HG03103 (cell line): ENCODE results near the gene PI16.

Source experiments
- ATAC-seq: cut with Tn5 transposase; IDR thresholded peaks from one replicate; pipeline ENCODE4 v1.9.1; 2021; ENCODE audit warnings: low read depth; ENCODE audit not compliant: unreplicated experiment

PI16 gene

DNA sequence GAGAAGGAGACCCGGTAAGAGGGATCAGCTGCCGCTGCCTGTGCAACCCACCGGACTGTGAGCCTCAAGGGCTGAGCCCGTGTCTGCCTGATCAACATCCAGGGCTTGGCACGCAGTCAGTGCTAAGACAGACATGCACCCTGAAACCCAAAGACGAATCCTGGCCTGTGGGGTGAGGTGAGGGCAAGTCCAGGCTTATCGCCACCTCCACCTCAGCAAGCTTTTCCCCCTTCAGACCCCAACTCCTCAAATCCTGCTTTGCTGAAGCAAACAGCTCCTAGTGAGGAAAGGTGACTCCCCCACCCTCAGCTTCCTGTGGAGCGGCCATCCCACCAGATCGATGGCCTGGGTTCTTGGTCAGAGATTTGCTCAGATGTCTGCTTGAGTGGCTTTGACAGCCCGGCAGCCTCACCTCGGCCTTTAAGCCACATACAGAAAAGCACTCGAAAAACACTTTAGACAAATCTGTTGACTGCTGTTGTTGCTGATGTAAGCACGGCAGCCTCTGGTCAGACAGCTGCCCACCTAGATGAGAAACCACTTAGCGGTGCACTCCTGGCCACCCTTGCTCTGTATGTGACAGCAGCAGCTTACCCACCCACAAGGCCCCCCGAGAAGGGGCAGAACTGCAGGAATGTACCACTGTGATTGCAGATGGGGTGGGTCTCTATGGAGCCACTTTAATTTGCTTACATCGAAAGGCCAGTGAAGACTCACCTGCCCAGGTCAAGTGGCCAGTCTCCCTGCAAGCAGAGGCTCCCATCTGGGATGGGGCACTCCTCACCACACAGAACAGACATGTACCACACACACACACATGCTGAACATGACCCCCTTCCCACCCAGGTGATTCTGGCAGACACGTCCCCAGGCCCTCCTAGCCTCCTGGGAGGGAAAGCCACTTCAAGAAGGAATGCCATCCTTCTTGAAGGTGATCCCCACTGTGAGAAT, 16.6 kb downstream of the PI16 start:
- no peak for ATAC-seq

DNA sequence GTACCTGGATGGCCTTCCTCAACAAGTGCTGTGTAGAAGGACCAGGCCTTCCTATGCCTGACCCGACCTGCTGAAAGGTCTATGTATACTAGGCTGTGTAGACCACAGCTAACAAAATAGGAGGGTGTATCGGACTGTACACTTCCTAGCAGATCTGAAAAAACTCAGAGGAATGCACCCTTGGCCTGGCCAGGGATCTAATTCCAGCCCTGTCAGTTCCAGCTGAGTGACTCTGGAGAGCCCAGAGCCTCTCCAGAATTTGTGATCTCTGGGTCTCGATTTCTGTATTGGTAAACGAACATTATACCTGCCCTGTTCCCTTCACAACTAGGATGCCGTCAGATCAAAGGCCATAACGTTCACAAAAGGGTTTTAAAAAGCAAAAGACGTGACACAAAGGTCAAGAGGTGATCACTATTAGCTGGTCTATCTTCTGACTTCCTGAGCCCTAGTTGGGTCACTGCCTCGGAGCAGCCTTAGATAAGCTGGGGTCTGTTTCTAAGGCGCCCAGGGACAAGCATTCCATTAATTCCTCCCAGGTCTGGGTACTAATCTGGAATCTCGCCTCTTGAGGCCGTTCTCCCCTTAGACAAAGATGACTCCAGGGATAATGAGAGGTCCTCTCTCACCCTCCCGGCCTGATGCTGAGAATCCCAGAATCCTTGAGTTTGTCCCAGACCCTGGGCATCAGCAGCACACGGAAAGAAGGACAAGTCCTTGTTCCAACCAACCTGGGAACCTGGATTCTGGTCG, 17.6 kb downstream of the PI16 start:
- no peak for ATAC-seq

DNA sequence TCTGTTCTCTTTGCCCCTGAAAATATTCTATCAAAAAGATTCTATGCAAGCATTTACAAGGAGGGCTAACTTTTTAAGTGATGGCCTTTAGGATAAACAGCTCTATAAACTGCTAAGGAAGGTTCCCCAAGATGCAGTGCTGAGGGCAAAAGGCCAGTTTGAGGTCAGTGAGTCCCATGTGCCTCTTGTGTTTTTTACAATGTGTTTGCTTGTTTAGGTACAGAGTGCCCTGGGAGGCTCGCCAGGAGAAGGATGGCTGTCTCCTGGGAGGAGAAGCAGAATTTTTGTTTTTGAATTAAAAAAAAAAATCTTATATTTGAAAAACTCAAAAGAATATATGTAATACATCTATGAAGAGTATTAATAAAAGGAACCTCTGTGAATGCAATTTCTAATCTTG, 18.7 kb downstream of the PI16 start:
- no peak for ATAC-seq

DNA sequence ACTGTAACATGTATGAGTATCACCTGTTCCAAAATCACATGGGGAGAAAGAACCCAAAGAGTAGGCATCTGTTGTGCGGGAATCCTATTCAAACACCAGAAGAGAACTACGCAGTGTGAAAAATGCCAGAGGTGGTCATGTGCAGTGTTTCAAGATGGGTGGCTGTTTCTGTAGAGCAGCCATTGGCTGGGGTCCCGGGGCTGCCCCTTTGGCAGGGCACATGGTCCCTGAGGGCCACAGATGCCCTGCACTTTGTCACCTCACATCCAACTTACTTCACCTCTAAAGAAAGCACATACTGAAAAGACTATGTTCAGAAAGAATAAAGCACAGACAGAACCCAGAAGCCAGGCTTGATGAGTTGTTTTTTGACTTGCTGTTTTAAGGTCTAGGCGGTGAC, 19.1 kb downstream of the PI16 start:
- no peak for ATAC-seq

DNA sequence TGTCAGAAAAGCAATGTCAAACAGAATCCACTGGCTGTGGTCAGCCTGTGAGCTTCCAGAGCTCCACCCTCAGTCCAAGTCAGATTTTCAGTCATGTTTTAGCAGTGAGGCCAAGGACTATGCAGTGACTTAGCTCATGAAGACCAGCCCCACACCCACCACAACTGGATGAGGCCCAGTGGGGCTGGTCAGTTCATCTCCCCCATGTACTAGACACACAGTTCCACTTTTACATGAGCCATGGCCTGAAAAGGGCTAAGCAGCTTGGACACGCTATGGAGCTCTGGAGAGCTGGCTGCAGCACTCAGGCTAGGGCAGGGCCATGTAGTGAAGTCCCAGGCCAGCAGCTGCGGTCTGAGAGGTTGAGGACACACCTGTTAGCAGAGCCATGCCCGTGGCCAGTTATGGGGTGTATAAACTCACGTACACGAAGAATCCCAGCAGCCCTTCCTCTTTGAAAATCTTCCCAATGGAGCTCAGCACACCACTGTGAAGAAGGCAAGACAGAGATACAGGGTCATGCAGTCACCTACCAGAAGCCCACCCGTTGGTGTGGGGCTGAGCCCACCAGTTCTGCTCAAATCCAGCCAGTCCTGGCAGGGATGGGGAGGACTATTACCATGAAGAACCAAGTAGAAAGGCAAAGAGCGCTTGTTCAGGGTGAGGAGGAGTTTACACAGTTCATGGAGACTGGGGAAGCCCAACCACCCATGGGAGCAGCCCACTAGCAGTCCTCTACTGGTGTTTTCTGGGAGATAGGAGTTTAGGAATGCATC, 20.9 kb downstream of the PI16 start:
- ATAC-seq = no peak

DNA sequence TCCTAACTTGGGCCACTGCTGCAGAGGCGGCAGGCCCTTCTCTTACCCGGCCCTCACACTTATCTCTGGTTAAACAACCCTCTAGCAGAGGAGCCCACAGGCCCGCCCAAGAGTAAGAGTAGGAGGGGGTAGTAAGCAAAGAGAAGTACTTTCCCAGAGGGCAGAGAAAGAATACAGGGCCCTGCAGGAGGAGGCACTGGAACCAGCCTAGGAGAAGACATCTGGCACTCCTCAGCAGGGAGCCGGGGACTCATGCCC, 21.4 kb downstream of the PI16 start:
- no peak for ATAC-seq

DNA sequence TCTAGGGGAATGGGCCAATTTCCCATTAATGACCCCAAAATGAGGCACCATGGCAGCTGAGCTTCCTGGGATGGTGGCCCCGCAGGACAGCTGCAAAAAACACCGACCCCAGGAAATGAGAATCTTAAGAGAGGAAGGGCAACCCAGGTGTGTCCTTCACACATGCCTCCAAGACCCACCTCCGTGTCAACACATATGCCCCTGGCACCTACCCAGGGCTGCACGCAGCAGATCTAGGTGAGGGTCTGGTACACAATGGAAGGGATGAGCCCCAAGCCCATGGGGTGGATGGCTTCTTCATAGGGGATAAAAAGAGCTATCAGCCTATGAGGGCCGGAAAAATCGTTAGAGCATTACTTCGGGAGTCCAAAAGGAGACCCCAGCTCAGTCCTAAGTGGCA, 22.0 kb downstream of the PI16 start:
- ATAC-seq = no peak

DNA sequence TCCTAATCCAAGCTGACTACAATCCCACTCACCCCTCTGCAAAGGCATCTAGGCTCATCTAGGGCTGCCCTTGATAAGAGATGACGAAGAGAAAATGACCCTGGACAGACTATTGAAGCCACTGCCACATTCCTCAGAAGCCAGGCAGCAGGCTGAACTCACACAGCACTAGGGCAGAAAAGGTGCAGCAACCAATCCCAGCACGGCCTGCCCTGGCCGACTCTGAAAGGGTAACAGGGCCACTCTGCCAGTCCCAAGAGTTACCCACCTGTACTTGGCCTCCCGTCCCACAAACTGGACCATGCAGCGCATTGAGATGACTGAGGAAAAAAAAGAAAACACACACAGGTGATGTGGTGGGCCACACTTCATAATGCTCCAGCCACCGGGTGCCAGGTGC, 22.4 kb downstream of the PI16 start:
- ATAC-seq = no peak

DNA sequence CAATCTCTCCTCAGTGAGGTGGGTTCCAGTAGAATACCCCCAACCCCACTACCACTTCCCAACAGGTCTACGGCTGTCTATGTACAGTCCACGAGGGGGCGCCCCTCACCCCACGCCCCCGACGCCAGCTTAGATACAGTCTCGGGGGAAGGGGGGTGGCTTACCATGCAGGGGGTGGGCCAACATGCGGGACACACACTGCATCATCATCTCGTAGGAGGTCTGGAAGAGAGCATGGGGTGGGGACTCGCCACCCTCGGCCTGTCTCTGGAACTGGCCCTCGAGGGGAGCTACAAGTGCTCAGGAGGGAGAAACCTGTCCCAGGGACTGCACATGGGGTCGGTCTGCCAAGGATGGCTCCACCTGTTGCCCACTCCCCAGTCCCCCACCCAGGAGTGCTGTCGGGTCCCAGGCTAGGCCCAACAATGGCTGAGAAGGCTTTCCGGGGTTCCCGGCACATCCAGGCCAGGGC, 23.0 kb downstream of the PI16 start:
- no peak for ATAC-seq

DNA sequence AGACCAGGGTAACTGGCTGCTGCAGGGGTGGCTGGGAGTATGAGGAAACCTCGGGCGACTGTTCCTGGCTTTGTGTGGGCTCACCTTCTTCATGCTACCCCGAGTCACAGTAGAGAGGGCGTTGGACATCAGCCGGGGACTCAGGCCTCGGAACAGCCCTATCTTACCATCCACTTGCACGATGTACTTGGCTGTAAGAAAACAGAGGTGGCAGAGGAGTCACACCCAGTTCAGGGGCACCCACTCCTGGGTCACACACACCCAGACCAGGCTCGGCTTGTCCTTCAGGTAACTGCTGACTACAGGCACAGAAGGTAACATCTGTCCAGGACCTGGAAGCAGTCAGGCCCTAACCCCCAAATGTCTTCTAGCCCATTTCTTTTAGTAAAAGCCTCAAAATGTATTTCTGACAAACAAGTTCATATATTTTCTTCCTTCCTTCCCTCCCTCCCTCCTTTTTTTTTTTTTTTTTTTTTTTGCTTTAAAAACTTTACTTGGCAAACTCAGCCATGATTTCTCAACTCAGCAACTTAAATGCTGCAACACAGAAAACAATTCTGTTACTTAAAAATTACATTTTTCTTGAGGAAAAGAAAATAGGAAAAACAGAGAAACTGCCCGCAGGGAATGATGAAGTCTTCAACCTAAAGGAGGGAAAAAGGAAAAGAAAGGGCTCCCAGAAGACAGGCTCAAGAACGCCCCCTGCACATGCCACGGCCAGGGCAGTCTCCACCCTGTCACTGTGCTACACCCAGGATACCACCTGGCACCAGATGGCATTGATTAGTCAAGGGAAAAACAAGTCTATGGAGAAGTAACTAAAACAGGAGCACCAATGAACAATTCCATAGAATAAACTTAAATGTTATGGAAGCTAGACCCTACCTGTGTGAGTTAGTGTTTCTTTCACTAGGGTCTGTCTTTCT, 24.1 kb downstream of the PI16 start:
- no peak for ATAC-seq

DNA sequence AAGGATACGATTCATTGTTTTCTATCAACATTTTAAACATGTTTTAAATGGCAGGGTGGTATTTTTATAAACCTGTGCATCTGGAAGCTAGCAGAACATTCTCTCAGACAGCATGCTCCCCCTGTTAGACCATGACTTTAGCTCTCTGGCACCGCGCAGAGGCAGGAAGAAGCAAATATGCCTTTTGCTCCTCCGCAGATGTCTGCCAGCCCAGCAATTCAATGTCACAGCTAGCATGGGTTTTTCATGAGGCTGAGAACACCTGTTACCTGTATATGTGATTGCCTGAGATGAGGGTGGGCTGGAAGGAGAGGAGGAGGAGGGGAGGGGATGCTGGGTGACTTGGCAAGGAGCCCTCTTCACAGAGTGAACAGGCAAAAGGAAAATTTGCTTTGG, 24.8 kb downstream of the PI16 start:
- ATAC-seq = no peak

DNA sequence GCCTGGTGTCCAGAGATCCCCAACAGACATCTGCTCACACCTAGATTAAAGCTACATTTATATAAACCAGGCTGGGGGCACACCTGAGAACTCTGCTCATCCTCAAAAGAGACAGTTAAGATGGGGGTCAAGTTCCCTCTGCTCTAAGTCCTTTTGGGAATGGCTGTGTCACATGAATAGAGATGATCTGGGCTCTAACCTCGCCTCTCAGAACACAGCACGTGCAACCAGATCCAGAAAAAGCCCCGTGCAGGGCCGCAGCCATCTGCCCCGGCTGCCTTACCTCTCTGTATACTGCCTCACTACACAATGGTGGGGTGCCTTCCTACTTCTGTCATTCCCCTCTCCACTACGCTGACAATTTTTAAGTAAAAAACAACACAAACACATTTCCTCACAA, 25.6 kb downstream of the PI16 start:
- ATAC-seq = no peak

DNA sequence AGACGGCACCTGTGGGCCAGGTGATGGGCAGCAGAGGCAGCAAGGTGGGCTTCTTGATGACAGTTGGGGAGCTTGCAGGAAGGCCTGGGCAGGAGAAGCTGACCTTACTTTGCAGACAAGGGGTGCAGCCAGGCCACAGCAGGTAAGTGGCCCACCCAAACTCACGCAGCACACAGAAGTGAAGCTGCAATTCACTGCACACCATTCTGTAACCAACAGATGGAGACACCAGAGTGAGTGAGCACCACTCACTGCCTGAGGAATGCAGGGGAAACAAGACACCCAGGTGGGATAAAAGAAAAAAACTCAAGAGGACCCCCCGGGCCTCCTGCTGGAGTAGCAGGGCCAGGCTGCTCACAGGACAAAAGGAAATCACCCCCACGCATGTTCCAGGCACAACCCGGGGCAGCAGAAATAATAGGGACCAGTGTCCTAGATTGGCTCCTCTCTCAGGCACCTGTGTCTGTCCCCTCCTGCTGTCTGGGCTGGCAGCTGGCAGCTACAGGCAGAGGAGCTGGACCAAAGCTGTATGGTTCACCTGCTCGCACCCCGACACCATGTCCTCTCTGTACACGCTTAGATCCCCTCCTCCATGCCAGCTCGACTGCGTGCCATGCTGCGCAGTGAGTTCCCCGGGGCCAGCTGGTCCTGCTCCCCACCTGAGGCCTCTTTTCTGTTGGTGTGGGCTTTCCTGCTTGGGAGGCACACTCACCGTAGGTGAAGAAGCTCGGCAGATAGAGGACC, 26.5 kb downstream of the PI16 start:
- ATAC-seq = no peak

DNA sequence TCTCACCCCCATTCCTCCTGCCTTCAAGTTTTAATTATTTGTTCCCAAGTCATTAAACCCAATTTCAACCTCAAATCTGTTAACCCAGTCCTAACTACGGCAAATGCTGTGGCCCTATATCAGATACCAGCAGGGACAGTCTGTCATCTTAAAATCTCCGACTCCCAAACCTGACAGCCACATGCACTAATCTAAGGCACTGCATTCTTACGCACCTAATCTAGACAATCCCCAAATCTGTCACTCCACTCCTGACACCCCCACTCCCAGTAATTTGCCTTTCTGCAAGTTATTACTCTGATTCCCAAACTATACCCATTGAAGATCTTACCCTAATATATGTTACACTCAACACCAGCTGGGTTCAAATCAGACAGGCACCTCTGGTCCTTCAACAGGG, 29.0 kb downstream of the PI16 start:
- no peak for ATAC-seq

DNA sequence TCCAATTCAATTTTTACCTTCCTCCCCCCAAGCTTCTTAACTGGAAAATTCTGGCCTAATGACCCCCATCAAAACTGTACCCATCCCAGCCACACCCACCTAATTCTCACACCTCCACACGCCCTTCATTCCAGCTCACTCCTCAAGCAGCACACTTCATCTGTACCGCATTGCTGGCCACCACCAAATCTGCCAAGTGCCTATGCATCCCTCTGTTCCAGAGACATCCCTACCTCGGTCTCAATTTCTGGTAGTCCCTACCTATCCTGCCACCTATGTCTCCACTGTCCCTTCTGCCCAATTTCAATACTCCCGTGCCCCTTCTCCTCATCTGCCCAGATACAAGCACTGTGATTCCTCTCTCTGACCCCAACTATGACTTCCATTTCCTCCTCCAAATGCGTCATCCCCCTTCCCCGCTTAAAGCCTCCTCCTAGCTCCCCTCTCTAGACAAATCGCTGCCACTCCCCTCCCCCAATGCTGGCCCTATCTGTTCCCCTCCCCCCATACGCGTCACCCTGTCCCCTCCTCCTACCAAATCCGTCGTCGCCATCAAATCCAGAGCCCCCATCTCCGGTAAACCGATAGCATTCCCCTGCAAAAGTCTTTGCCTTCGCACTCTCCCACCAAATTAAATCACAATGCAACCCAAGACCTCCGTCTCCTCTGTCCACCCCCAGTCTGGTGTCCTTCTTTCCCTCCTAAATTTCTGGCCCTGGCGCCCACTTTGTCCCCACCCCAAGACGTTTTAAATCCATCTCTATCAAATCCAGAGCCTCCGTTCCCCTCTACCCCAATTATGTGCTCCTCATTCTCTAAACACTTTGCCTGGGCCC, 30.3 kb downstream of the PI16 start:
- ATAC-seq = no peak

DNA sequence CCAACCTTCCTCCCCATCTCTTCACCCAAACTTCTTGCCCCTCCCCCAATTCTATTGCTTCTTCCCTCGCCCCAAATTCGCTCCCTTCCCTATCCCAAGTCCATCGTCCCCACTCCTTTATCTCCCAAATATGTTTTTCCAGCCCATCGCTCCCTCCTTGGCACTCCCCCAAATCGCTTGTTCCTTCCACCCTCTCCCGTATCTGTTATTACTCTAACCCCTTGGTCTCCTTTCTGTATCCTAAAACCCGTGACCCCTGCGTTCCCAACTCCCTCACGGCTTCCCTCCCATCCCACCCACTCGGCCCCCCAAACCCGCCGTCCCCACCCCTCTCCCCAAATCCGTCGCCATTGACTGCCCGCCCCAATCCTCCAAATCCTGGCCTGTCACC, 30.9 kb downstream of the PI16 start:
- ATAC-seq = no peak

DNA sequence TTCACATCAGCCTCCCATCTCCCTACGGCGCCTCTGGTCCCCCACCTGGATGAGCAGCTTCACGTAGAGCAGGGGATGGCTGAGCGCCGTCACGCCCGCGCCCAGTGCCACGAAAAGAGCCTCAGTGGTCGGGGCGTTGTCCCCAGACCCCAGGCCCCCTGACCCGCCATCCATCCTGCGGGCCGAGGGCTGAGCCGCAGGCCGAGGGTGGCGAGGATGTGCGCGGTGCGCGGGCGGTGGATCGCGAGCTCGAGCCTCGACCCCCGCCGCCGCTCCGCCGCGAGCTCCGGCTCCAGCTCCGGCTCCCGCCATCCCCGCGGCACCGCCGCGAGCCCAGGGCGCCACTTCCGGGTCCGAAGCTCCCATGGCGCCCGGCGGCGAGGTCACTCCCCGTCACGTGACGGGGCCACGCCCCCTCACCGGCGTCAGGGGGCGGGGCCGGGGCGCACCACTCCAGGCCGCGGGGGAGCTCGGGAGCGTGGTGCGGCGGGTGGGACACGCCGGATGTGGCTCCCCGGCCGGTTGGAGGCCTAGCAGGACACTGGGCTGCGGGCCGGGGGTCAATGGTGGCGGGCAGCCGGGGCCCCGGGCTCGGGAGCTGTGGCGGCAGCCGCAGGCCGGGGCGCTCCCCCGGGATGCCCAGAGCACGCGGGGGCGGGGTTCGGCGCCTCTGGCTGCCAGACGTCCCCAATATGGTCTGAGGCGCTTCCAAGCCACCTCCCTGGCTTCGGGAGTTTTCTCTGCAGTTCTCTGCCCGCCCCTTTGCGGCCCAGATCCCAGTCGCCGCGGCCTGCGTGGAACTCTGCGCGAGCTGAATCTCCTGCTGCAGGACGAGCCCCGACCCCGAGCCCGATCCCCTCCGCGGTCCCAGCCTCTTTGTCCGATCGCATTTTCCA, 31.5 kb downstream of the PI16 start, which contains the start of gene MTCH1:
Gene MTCH1 (minus strand): TSS at position 389 of the 896 bp plus-strand sequence. CDS start 23 bp downstream, at position 366.
- ATAC-seq = peak; percentile 64

DNA sequence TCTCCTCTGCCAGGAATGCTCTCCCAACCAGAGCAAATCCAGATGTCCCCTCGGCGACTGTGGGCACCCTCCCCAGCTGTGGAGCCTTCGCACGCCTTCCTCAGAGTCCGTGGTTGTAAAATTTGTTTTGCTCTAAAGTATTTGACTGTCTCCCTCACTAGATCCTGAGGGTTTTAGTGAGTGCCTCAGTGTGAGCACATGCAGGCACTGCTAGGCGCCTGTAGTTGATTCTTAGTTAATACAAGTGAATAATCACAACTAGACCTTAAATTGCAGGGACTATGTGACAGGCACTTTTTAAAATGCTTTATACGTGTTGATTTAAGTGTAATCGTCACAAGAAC, 32.1 kb downstream of the PI16 start:
- ATAC-seq = no peak
